Subcutaneous abdominal adipose tissue (tissue), 5 donors: Measurements from ENCODE around the gene DDX47.
"Not testable (repeated sequence)": the region's sequence is repeated elsewhere in the genome, so short reads cannot be mapped to it uniquely, and the experiment has no call there.

Experiments
- H3K27ac ChIP-seq: one replicate; pipeline ENCODE4 v1.7.0; 2013; ENCODE audit warnings: low read depth, mild to moderate bottlenecking, inconsistent platforms, low read length, moderate library complexity
- H3K27me3 ChIP-seq, 5 donors: one replicate each; pipeline ENCODE4 v1.7.0; 2013; ENCODE audit warnings: low read length in 5 of 5, inconsistent platforms in 1 of 5; ENCODE audit not compliant: control insufficient read depth in 5 of 5, insufficient read depth in 4 of 5
- H3K36me3 ChIP-seq, 5 donors: one replicate each; pipeline ENCODE4 v1.7.0; 2013; ENCODE audit warnings: low read length in 5 of 5; ENCODE audit not compliant: control insufficient read depth in 5 of 5, insufficient read depth in 5 of 5
- H3K4me1 ChIP-seq, 5 donors: one replicate each; pipeline ENCODE4 v1.7.0; 2013; ENCODE audit warnings: low read length in 5 of 5, mild to moderate bottlenecking in 3 of 5, moderate library complexity in 1 of 5; ENCODE audit not compliant: control insufficient read depth in 5 of 5, insufficient read depth in 5 of 5
- H3K4me3 ChIP-seq, 5 donors: one replicate each; pipeline ENCODE4 v1.7.0; 2013; ENCODE audit warnings: low read length in 5 of 5, low read depth in 1 of 5
- H3K9ac ChIP-seq, 5 donors: one replicate each; pipeline ENCODE4 v1.7.0; 2013; ENCODE audit warnings: low read length in 5 of 5, mild to moderate bottlenecking in 4 of 5, moderate library complexity in 3 of 5
- H3K9me3 ChIP-seq, 5 donors: one replicate each; pipeline ENCODE4 v1.7.0; 2013; ENCODE audit warnings: low read length in 5 of 5; ENCODE audit not compliant: control insufficient read depth in 5 of 5
- donor health status: healthy.
- donor health status: healthy.
- donor health status: healthy.
- donor health status: healthy.
- donor health status: healthy.

Gene DDX47

GRCh38 chr12:12796171-12796570, 17.0 kb upstream of the DDX47 start:
- Histone ChIP-seq H3K9ac (no peak overlapping the region), H3K27me3 (no peaks in the 10 kb centered on the region), H3K27ac (no peak overlapping the region), H3K9me3 (no peaks in the 10 kb centered on the region), H3K4me3 (no peak overlapping the region), H3K4me1 (peaks cover 0 to 12% (median 7%) of the 10 kb centered on the region in 5 donors), H3K36me3 (no peaks in the 10 kb centered on the region)

GRCh38 chr12:12796928-12797793, 16.0 kb upstream of the DDX47 start:
- Histone ChIP-seq H3K4me1 (peaks cover 0 to 5% (median 0%) of the 10 kb centered on the region in 5 donors), H3K27ac (no peak overlapping the region), H3K9me3 (no peaks in the 10 kb centered on the region), H3K9ac (no peak overlapping the region), H3K36me3 (no peaks in the 10 kb centered on the region), H3K4me3 (no peak overlapping the region), H3K27me3 (no peaks in the 10 kb centered on the region)

- no peaks in the 10 kb centered on the region for H3K27me3 ChIP-seq
Observed at GRCh38 chr12:12797794-12798152, 15.4 kb upstream of the DDX47 start.

GRCh38 chr12:12798480-12798879, 14.7 kb upstream of the DDX47 start:
- Histone ChIP-seq H3K36me3 (no peaks in the 10 kb centered on the region), H3K9me3 (no peaks in the 10 kb centered on the region), H3K27me3 (no peaks in the 10 kb centered on the region), H3K27ac (no peak overlapping the region), H3K4me1 (peaks cover 0 to 8% (median 6%) of the 10 kb centered on the region in 5 donors), H3K9ac (no peak overlapping the region), H3K4me3 (no peak overlapping the region)

More at GRCh38 chr12:12797794-12798152, 15.4 kb upstream of the DDX47 start:
- H3K36me3 ChIP-seq = no peaks in the 10 kb centered on the region
- peaks cover 0 to under 1% (median 0%) of the 10 kb centered on the region in 5 donors for H3K4me1 ChIP-seq
- no peaks in the 10 kb centered on the region for H3K9me3 ChIP-seq
- no peak overlapping the region for H3K27ac ChIP-seq
- no peak overlapping the region for H3K4me3 ChIP-seq
- H3K9ac ChIP-seq = no peak overlapping the region

- Histone ChIP-seq H3K36me3 (no peaks in the 10 kb centered on the region), H3K9me3 (no peaks in the 10 kb centered on the region), H3K9ac (no peak overlapping the region), H3K27me3 (no peaks in the 10 kb centered on the region), H3K4me3 (no peak overlapping the region), H3K4me1 (peaks cover 0 to 16% (median 9%) of the 10 kb centered on the region in 5 donors), H3K27ac (no peak overlapping the region)
Observed at GRCh38 chr12:12799163-12799920, 13.8 kb upstream of the DDX47 start.

GRCh38 chr12:12800406-12801180, 12.6 kb upstream of the DDX47 start:
- no peaks in the 10 kb centered on the region for H3K9me3 ChIP-seq
- no peaks in the 10 kb centered on the region for H3K36me3 ChIP-seq
- no peak overlapping the region for H3K4me3 ChIP-seq
- no peak overlapping the region for H3K9ac ChIP-seq
- peaks cover 0 to 22% (median 9%) of the 10 kb centered on the region in 5 donors for H3K4me1 ChIP-seq
- no peak overlapping the region for H3K27ac ChIP-seq
- no peaks in the 10 kb centered on the region for H3K27me3 ChIP-seq

GRCh38 chr12:12801656-12802055, 11.5 kb upstream of the DDX47 start:
- not testable (repeated sequence) for H3K27ac ChIP-seq, H3K27me3 ChIP-seq, H3K4me3 ChIP-seq, H3K36me3 ChIP-seq, H3K9ac ChIP-seq, H3K9me3 ChIP-seq
- peaks cover 0 to 27% (median 10%) of the 10 kb centered on the region in 5 donors for H3K4me1 ChIP-seq

- H3K27ac ChIP-seq = no peak overlapping the region
- H3K9me3 ChIP-seq = no peaks in the 10 kb centered on the region
- no peak overlapping the region for H3K9ac ChIP-seq
- H3K27me3 ChIP-seq = no peaks in the 10 kb centered on the region
- peaks cover 0 to 42% (median 14%) of the 10 kb centered on the region in 5 donors for H3K4me1 ChIP-seq
- H3K36me3 ChIP-seq = no peaks in the 10 kb centered on the region
- no peak overlapping the region for H3K4me3 ChIP-seq
Observed at GRCh38 chr12:12803186-12803585, 10.0 kb upstream of the DDX47 start.

GRCh38 chr12:12804011-12804410, 9.1 kb upstream of the DDX47 start:
- Histone ChIP-seq H3K9me3 (no peaks in the 10 kb centered on the region), H3K36me3 (no peaks in the 10 kb centered on the region), H3K4me1 (peaks cover 0 to 51% (median 22%) of the 10 kb centered on the region in 5 donors), H3K27me3 (no peaks in the 10 kb centered on the region), H3K4me3 (no peak overlapping the region), H3K27ac (peak overlapping the region; percentile 55), H3K9ac (no peak overlapping the region)
